Dermis lymphatic vessel endothelial cell (primary cell): ENCODE data around the gene RNU7-1. TPM values are rescaled to one million over a fixed set of nuclear protein-coding genes. Genes with fewer than 3 reads are reported as not detected.

ENCODE experiments used
- total RNA-seq: library from RNA; depleted of rRNA; stranded (reverse); fragments of >200 nt; gene quantifications from 2 replicates; pipeline ENCODE4 v1.2.1, GENCODE V29; 2014

RNU7-1 gene
- not detected in 2 replicates for total RNA-seq

DNA sequence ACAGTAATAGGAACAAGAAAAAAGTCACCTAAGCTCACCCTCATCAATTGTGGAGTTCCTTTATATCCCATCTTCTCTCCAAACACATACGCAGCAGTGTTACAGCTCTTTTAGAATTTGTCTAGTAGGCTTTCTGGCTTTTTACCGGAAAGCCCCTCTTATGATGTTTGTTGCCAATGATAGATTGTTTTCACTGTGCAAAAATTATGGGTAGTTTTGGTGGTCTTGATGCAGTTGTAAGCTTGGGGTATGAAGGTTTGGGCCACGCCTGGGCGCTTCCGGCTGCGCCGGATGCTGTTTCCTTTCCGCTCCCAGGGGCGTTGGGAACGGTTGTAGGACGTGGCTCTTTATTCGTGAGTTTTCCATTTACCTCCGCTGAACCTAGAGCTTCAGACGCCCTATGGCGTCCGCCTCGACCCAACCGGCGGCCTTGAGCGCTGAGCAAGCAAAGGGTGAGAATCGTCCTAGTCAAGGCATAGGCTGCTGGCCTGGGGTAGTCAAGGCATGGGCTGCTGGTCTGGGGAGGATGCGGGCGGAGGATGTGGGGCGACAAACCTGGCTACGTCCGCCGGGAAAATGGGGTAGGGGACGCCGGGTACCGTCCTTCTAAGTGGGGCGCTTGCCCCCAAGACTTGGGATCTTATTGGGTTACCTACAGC is at the start of gene RNU7-1, which contains the start of gene C12orf57:
Gene RNU7-1, plus strand, starts transcription at position 95 of the 659 bp plus-strand sequence.
Gene C12orf57, plus strand, starts transcription at position 301 of the 659 bp plus-strand sequence. Its CDS starts 100 bp downstream, at position 401.

DNA sequence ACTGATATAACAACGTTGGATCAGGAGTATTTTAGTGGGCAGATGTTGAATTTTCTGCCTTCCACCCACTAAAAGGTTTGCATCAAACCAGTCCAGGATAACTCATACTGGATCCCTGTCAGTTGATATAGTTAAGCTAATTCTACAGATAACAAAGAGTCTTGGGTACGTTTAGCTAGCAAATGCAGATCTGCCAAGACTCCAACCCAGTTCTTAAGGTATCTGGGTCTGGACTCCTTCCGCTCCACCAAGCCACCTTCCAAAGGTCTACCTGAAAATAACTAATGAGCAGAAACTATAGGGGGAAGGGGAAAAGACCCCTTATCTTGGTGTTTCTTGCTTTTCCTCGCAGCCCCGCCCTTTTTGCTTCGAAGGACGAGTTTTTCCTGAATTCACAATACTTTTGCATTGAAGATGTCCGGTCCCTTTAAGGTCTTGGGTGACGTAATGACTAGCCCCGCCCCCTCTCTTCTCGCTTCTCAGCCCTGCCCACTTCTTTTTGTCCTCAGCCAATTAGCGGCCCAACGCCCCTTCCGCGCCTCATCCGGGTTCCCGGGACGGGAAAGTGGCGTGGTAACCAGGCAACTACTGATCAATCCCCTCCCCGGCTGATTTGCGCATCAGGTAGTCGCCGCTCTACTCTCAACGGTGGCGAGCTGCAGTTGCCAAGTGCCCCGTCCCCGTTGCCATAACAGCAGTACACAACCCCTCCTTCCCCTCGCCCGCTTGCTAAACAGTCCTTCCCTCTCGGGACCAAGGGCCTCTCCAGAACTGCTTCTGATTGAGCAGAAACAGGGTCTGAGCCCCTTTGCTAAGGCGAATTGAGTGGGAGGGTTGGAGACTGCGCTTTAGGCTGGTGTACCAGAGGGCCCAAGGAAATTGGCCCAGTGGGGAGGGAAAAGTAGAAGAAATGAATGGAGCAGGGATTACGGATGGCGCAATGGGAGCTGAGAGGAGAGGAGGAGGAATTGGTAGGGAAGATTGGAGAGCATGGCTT is 39.0 kb upstream of the RNU7-1 start, which contains the start of gene LRRC23:
Gene LRRC23, plus strand, starts transcription at position 543 of the 997 bp plus-strand sequence. CDS start 812 bp downstream, outside the sequence.

DNA sequence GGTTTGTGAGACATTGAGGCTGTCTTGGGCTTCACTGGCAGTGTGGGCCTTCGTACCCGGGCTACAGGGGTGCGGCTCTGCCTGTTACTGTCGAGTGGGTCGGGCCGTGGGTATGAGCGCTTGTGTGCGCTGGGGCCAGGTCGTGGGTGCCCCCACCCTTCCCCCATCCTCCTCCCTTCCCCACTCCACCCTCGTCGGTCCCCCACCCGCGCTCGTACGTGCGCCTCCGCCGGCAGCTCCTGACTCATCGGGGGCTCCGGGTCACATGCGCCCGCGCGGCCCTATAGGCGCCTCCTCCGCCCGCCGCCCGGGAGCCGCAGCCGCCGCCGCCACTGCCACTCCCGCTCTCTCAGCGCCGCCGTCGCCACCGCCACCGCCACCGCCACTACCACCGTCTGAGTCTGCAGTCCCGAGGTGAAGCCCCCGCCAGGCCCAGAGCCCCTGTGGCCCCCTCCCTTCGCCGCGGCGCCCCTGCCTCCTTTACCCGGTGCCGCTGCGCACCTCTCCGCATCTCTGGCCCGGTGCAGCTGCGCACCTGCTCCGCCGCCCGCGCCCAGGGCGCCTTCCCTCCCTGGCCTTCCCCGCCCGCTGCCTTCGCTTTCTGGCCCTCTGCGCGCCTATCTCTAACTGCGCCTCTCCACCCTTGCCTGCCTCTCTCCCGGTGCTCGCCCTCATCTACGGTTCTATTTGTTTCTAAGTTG is 29.2 kb upstream of the RNU7-1 start, which contains the start of gene ENO2:
Gene ENO2, plus strand, starts transcription at position 335 of the 701 bp plus-strand sequence. CDS start 1,253 bp downstream, outside the sequence.

DNA sequence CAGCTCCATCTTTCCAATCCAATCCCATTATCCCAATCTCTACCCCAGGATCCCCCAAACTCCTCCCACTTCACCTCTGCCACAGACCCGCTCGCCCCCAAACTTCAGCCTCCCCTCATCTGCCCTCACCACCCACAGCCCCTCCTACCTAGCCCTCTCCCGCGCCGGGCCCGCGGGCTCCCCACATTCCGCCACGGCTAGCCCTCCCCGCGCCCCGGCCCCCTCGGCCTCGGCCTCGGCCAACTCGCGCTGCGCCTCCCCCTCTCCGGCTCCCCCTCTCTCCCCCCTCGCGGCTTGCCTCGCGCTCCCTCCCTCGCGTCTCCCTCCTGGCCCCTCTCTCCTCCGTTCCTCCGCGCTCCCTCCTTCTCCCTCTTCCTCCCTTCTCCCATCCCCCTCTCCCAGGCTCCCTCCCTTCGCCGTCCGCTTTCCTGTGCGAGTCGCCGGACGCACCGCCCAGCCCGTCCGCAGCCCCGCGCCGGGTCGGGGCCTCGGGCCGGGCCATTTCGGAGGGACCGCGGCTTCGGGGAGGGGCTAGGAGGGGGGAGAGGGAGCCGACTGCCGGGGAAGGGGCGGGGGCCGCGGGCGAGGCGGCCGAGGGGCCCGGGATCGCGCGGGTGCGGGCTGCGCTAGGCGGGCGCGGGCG is 16.1 kb upstream of the RNU7-1 start, which contains the start of gene ATN1:
Gene ATN1, plus strand, starts transcription at position 581 of the 643 bp plus-strand sequence. CDS start 6,043 bp downstream, outside the sequence.

DNA sequence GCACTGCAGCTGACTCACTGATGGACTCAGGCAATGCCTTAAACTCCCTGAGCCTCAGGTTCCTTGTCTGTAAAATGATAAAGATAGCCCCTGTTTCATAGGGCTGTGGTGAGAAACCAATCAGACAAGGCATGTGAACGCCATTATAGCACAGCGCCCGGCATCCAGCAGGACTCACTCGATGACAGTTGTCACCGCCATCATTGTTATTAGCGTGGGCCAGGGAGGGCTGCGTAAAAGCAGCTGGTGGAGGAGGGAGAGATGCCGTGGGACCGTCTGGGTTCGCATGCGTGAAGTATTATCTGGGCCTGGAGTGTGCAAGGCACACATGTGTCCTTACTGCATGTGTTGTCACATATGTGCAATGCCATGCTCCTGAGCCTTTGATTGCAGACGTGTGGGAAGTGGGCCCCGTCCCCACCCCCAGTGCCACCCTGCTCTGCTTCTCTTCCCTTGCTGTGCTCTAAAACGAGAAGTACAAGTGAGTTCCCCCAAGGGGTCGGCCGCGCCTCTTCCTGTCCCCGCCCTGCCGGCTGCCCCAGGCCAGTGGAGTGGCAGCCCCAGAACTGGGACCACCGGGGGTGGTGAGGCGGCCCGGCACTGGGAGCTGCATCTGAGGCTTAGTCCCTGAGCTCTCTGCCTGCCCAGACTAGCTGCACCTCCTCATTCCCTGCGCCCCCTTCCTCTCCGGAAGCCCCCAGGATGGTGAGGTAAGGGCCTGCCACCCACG is 7.4 kb downstream of the RNU7-1 start, which contains the start of gene PTPN6:
Gene PTPN6, plus strand, starts transcription at position 546 of the 730 bp plus-strand sequence. Its CDS starts 157 bp downstream, at position 703.

Other genes starting within 250 kb of the RNU7-1 start
- gene PIANP, start 243.0 kb upstream of the RNU7-1 start, total RNA-seq = not detected in 2 replicates
- gene COPS7A, start 219.8 kb upstream of the RNU7-1 start, total RNA-seq = 43.1 and 45.3 TPM in 2 replicates
- 68.2 and 71.3 TPM in 2 replicates for gene MLF2, start 190.7 kb upstream of the RNU7-1 start, total RNA-seq
- 46.1 and 57.2 TPM in 2 replicates for gene PTMS, start 177.5 kb upstream of the RNU7-1 start, total RNA-seq
- 0.09 and 0.22 TPM in 2 replicates for gene LAG3, start 171.3 kb upstream of the RNU7-1 start, total RNA-seq
- gene CD4, start 154.3 kb upstream of the RNU7-1 start, total RNA-seq = not detected in 2 replicates
- 0.09 and 0.22 TPM in 2 replicates for gene GPR162, start 122.0 kb upstream of the RNU7-1 start, total RNA-seq
- 10.2 and 10.9 TPM in 2 replicates for gene P3H3, start 115.4 kb upstream of the RNU7-1 start, total RNA-seq
- 0.11 and 0.26 TPM in 2 replicates for gene GNB3, start 102.9 kb upstream of the RNU7-1 start, total RNA-seq
- 2.7 and 3.4 TPM in 2 replicates for gene CDCA3, start 92.5 kb upstream of the RNU7-1 start, total RNA-seq
- 69.3 and 72.1 TPM in 2 replicates for gene USP5, start 91.7 kb upstream of the RNU7-1 start, total RNA-seq
- 630 and 802 TPM in 2 replicates for gene TPI1, start 76.3 kb upstream of the RNU7-1 start, total RNA-seq
- gene SPSB2, start 70.5 kb upstream of the RNU7-1 start, total RNA-seq = 3.4 and 4.2 TPM in 2 replicates
- gene LRRC23, start 39.0 kb upstream of the RNU7-1 start, total RNA-seq = 2.0 and 3.8 TPM in 2 replicates
- gene ENO2, start 29.2 kb upstream of the RNU7-1 start, total RNA-seq = 0.60 and 1.1 TPM in 2 replicates
- 5.5 and 5.8 TPM in 2 replicates for gene ATN1, start 15.9 kb upstream of the RNU7-1 start, total RNA-seq
- gene C12orf57, start 206 bp downstream of the RNU7-1 start, total RNA-seq = 163 and 168 TPM in 2 replicates
- 3.3 and 3.5 TPM in 2 replicates for gene PTPN6, start 7.5 kb downstream of the RNU7-1 start, total RNA-seq
- 147 and 175 TPM in 2 replicates for gene PHB2, start 26.8 kb downstream of the RNU7-1 start, total RNA-seq
- gene EMG1, start 27.1 kb downstream of the RNU7-1 start, total RNA-seq = 26.4 and 33.7 TPM in 2 replicates
- gene LPCAT3, start 74.7 kb downstream of the RNU7-1 start, total RNA-seq = 9.4 and 10.8 TPM in 2 replicates
- gene C1S, start 116.9 kb downstream of the RNU7-1 start, total RNA-seq = 0.09 and 0.65 TPM in 2 replicates
- 0.43 and 1.5 TPM in 2 replicates for gene C1R, start 148.6 kb downstream of the RNU7-1 start, total RNA-seq
- gene C1RL, start 165.4 kb downstream of the RNU7-1 start, total RNA-seq = 12.4 and 15.0 TPM in 2 replicates
- 0.22 and 0.26 TPM in 2 replicates for gene RBP5, start 185.1 kb downstream of the RNU7-1 start, total RNA-seq
- 10.3 and 20.3 TPM in 2 replicates for gene CLSTN3, start 186.6 kb downstream of the RNU7-1 start, total RNA-seq
- gene PEX5, start 245.9 kb downstream of the RNU7-1 start, total RNA-seq = 31.4 and 38.8 TPM in 2 replicates